C4-2B (cell line): ENCODE data around the gene NFYA.

Experiments
- ZFX ChIP-seq: fragments of 450-650 bp; IDR thresholded peaks from 2 replicates; pipeline ENCODE4 v1.6.1; 2017
- TF ChIP-seq, protein P1 (sequence below): fragments of 450-650 bp; conservative IDR thresholded peaks from 2 replicates; pipeline ENCODE4 v1.5.1; 2017; ENCODE audit warnings: mild to moderate bottlenecking

DNA sequence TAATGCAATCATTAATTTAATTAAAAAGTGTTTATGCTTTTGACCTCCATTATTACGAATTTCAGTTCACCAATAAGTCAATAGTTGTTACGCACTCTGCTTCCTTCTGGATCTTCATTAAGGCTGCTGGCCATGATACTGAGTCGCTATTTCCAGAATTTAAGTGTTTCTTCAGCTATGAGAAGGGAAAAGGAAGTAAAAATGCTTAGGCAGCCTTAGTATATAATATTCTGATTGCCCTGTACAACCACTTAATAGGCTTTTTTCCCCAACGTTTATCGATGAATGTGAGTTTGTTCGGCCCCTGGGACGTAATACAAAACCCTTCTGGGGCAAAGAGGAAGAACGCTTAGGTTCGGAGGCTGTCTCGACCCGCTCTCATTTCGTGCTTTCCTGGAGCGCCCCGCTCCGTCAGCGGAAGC lies 1.3 kb upstream of the NFYA start:
- TF ChIP-seq, protein P1, sequence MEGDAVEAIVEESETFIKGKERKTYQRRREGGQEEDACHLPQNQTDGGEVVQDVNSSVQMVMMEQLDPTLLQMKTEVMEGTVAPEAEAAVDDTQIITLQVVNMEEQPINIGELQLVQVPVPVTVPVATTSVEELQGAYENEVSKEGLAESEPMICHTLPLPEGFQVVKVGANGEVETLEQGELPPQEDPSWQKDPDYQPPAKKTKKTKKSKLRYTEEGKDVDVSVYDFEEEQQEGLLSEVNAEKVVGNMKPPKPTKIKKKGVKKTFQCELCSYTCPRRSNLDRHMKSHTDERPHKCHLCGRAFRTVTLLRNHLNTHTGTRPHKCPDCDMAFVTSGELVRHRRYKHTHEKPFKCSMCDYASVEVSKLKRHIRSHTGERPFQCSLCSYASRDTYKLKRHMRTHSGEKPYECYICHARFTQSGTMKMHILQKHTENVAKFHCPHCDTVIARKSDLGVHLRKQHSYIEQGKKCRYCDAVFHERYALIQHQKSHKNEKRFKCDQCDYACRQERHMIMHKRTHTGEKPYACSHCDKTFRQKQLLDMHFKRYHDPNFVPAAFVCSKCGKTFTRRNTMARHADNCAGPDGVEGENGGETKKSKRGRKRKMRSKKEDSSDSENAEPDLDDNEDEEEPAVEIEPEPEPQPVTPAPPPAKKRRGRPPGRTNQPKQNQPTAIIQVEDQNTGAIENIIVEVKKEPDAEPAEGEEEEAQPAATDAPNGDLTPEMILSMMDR, result no peak; the same call in 1 of the 2 replicates
- TF ChIP-seq ZFX, result no peak
